MCF 10A (cell line): ENCODE measurements around the gene IRAK1. TPM values are rescaled to one million over a fixed set of nuclear protein-coding genes. Genes with fewer than 3 reads are reported as not detected.

Source experiments
- BruUV-seq: library from RNA; stranded (reverse); fragments of 400-500 nt; replicated peaks from 2 replicates; lab custom pipeline; 2021; lab: Mats Ljungman, UMichigan
- CTCF ChIA-PET: fragments of 300-600 bp; sonication (Branson Sonifier 250); formaldehyde crosslinking; extraction: SDS; loops from one replicate; lab custom pipeline; 2021; ENCODE audit warnings: antibody characterized with exemption, inconsistent platforms; lab: Yijun Ruan, JAX
- POLR2A ChIA-PET: fragments of 300-600, 350-650 bp; sonication (Branson Sonifier 250); formaldehyde crosslinking; extraction: SDS; loops from one replicate; lab custom pipeline; 2020; ENCODE audit warnings: antibody characterized with exemption, inconsistent platforms; lab: Yijun Ruan, JAX
- DNase-seq: peaks from one replicate; pipeline ENCODE4 v3.0.0-alpha.2; 2018; ENCODE audit not compliant: unreplicated experiment
- H3K27ac Mint-ChIP-seq: one replicate; pipeline ENCODE4 v1.8.0; 2022; ENCODE audit warnings: mild to moderate bottlenecking, low read depth, mixed read lengths; ENCODE audit not compliant: unreplicated experiment
- H3K27me3 Mint-ChIP-seq: one replicate; pipeline ENCODE4 v1.8.0; 2022; ENCODE audit warnings: mixed read lengths; ENCODE audit not compliant: insufficient read depth, unreplicated experiment
- H3K36me3 Mint-ChIP-seq: one replicate; pipeline ENCODE4 v1.8.0; 2022; ENCODE audit warnings: mild to moderate bottlenecking, moderate library complexity, mixed read lengths; ENCODE audit not compliant: insufficient read depth, unreplicated experiment
- H3K4me1 Mint-ChIP-seq: one replicate; pipeline ENCODE4 v1.8.0; 2022; ENCODE audit warnings: mixed read lengths; ENCODE audit not compliant: insufficient read depth, unreplicated experiment
- H3K4me3 Mint-ChIP-seq: one replicate; pipeline ENCODE4 v1.8.0; 2022; ENCODE audit warnings: mild to moderate bottlenecking, moderate library complexity, mixed read lengths; ENCODE audit not compliant: unreplicated experiment
- H3K9me3 Mint-ChIP-seq: one replicate; pipeline ENCODE4 v1.8.0; 2022; ENCODE audit warnings: mixed read lengths; ENCODE audit not compliant: unreplicated experiment
- CTCF ChIP-seq: fragments of 200-600 bp; IDR thresholded peaks from one replicate; pipeline ENCODE4 v1.8.0; 2022; ENCODE audit warnings: antibody characterized with exemption, mild to moderate bottlenecking; ENCODE audit not compliant: unreplicated experiment
- intact Hi-C: fragments of 100-400 bp; cut with micrococcal nuclease; formaldehyde crosslinking; loops from 2 replicates; pipeline ENCODE4 v1.14.1; 2022
- microRNA-seq: library from miRNA; unstranded; fragments of <30 nt; microRNA quantifications from one replicate; pipeline ENCODE4 v1.2.0, GENCODE V29; 2022
- total RNA-seq: library from RNA; stranded (reverse); gene quantifications from 2 replicates; pipeline ENCODE4 v1.2.3, GENCODE V29; 2022

IRAK1 gene
- total RNA-seq, 1 experiment from 2014 or later: 201 TPM

- Mint-ChIP-seq H3K4me3 (no peak overlapping the region), H3K4me1 (peaks cover 13% of the 10 kb centered on the region), H3K36me3 (peaks cover 41% of the 10 kb centered on the region), H3K27ac (no peak overlapping the region), H3K9me3 (no peaks in the 10 kb centered on the region), H3K27me3 (no peaks in the 10 kb centered on the region)
- no TSS peak for BruUV-seq
- no peak for TF ChIP-seq CTCF
- POLR2A ChIA-PET: no interaction called here
- CTCF ChIA-PET: interaction anchor here (0.6 to 3.2 kb wide), 3 partner anchors 17 to 563 kb away, joined by 3 to 18 read pairs (median 3); partner anchors contain the start of gene RENBP
- no peak for DNase-seq
- intact Hi-C loops: no loop called here
Observed at GRCh38 chrX:153964105-153964504, 55.6 kb downstream of the IRAK1 start.

- POLR2A ChIA-PET: no interaction called here
- no TSS peak for BruUV-seq
- Mint-ChIP-seq H3K9me3 (no peaks in the 10 kb centered on the region), H3K4me1 (peaks cover 13% of the 10 kb centered on the region), H3K27ac (no peak overlapping the region), H3K27me3 (no peaks in the 10 kb centered on the region), H3K4me3 (no peak overlapping the region), H3K36me3 (peaks cover 42% of the 10 kb centered on the region)
- TF ChIP-seq CTCF: no peak
- CTCF ChIA-PET: interaction anchor here (0.8 to 3.2 kb wide), 2 partner anchors 17 to 38 kb away, joined by 3 to 18 read pairs; partner anchors contain the start of gene ARHGAP4
- intact Hi-C loops: no loop called here
- DNase-seq: no peak
Observed at GRCh38 chrX:153963546-153963945, 56.2 kb downstream of the IRAK1 start.

- H3K27me3 Mint-ChIP-seq: no peaks in the 10 kb centered on the region
- H3K36me3 Mint-ChIP-seq: peaks cover 57% of the 10 kb centered on the region
- no peaks in the 10 kb centered on the region for H3K9me3 Mint-ChIP-seq
- no peak for DNase-seq
- no TSS peak for BruUV-seq
- CTCF ChIA-PET: interaction anchor here (1.3 to 3.2 kb wide), 2 partner anchors 11 to 14 kb away, joined by 3 to 18 read pairs; no protein-coding TSS in a partner anchor
- TF ChIP-seq CTCF: no peak
- no peaks in the 10 kb centered on the region for H3K4me1 Mint-ChIP-seq
- POLR2A ChIA-PET: no interaction called here
- no peak overlapping the region for H3K27ac Mint-ChIP-seq
- H3K4me3 Mint-ChIP-seq: no peak overlapping the region
- intact Hi-C loops: no loop called here
Observed at GRCh38 chrX:153961292-153961691, 58.4 kb downstream of the IRAK1 start.

GRCh38 chrX:153960786-153961185 lies 58.9 kb downstream of the IRAK1 start:
- TF ChIP-seq CTCF: no peak
- Mint-ChIP-seq H3K27ac (no peak overlapping the region), H3K4me3 (no peak overlapping the region), H3K36me3 (peaks cover 62% of the 10 kb centered on the region), H3K4me1 (no peaks in the 10 kb centered on the region), H3K9me3 (no peaks in the 10 kb centered on the region), H3K27me3 (no peaks in the 10 kb centered on the region)
- no TSS peak for BruUV-seq
- POLR2A ChIA-PET: no interaction called here
- CTCF ChIA-PET: interaction anchor here (0.6 to 3.2 kb wide), 2 partner anchors 14 kb away, joined by 4 to 18 read pairs; no protein-coding TSS in a partner anchor
- intact Hi-C loops: no loop called here
- no peak for DNase-seq

Small RNAs within 50 kb of the gene (microRNA-seq; reads per million reads assigned to microRNA genes)
- gene MIR3202-1 (not detected), gene MIR3202-2 (not detected), gene MIR718 (not detected)

Other genes starting within 250 kb of the IRAK1 start
- not detected in 2 replicates for gene SRPK3, start 238.9 kb downstream of the IRAK1 start, total RNA-seq
- 56.5 and 65.4 TPM in 2 replicates for gene IDH3G, start 225.5 kb downstream of the IRAK1 start, total RNA-seq
- gene SSR4, start 225.2 kb downstream of the IRAK1 start, total RNA-seq: 328 and 371 TPM in 2 replicates
- 0.29 TPM in 1 of 2 replicates, not detected in the other for gene PDZD4, start 189.4 kb downstream of the IRAK1 start, total RNA-seq
- 20.7 and 41.0 TPM in 2 replicates for gene L1CAM, start 133.7 kb downstream of the IRAK1 start, total RNA-seq
- not detected in 2 replicates for gene AVPR2, start 115.2 kb downstream of the IRAK1 start, total RNA-seq
- gene ARHGAP4, start 93.6 kb downstream of the IRAK1 start, total RNA-seq: 2.3 and 2.6 TPM in 2 replicates
- gene NAA10, start 84.9 kb downstream of the IRAK1 start, total RNA-seq: 166 and 196 TPM in 2 replicates
- 0.23 TPM in 1 of 2 replicates, not detected in the other for gene RENBP, start 75.3 kb downstream of the IRAK1 start, total RNA-seq
- gene HCFC1, start 48.1 kb downstream of the IRAK1 start, total RNA-seq: 40.3 and 44.5 TPM in 2 replicates
- gene TMEM187, start 47.1 kb downstream of the IRAK1 start, total RNA-seq: 9.3 and 10.9 TPM in 2 replicates
- gene MECP2, start 77.8 kb upstream of the IRAK1 start, total RNA-seq: 46.9 and 47.2 TPM in 2 replicates
- gene OPN1LW, start 124.3 kb upstream of the IRAK1 start, total RNA-seq: not detected in 2 replicates
- gene OPN1MW, start 162.7 kb upstream of the IRAK1 start, total RNA-seq: not detected in 2 replicates
- not detected in 2 replicates for gene OPN1MW2, start 199.9 kb upstream of the IRAK1 start, total RNA-seq
- not detected in 2 replicates for gene OPN1MW3, start 237.7 kb upstream of the IRAK1 start, total RNA-seq